PFSK-1 (cell line): ENCODE data around the gene DOK4.

ENCODE experiments used
- FOXP2 ChIP-seq: optimal IDR thresholded peaks from 2 replicates; pipeline ENCODE3; 2011; ENCODE audit warnings: borderline replicate concordance, control low read depth, inconsistent platforms; ENCODE audit not compliant: insufficient read depth; ENCODE audit errors: extremely low read length, extremely low read depth
- POLR2AphosphoS5 ChIP-seq: IDR thresholded peaks from 2 replicates; pipeline ENCODE4 v1.6.1; 2012; ENCODE audit warnings: low read depth, mild to moderate bottlenecking, control low read depth, low read length, moderate library complexity
- REST ChIP-seq, 2 experiments: IDR thresholded peaks; 2 replicates each; pipeline versions ENCODE4 v1.6.1 to v1.8.0; 2011 to 2012; ENCODE audit warnings: low read depth in 2 of 2, low read length in 2 of 2, control low read depth in 1 of 2, inconsistent platforms in 1 of 2, mild to moderate bottlenecking in 1 of 2, moderate library complexity in 1 of 2; ENCODE audit not compliant: insufficient read depth in 1 of 2
- SIN3A ChIP-seq: IDR thresholded peaks from 2 replicates; pipeline ENCODE4 v1.6.1; 2012; ENCODE audit warnings: mild to moderate bottlenecking, low read length, moderate library complexity, borderline replicate concordance; ENCODE audit not compliant: insufficient read depth
- TAF1 ChIP-seq: IDR thresholded peaks from 2 replicates; pipeline ENCODE4 v1.6.1; 2012; ENCODE audit warnings: low read length, control low read depth, borderline replicate concordance; ENCODE audit not compliant: insufficient read depth

Gene DOK4

DNA sequence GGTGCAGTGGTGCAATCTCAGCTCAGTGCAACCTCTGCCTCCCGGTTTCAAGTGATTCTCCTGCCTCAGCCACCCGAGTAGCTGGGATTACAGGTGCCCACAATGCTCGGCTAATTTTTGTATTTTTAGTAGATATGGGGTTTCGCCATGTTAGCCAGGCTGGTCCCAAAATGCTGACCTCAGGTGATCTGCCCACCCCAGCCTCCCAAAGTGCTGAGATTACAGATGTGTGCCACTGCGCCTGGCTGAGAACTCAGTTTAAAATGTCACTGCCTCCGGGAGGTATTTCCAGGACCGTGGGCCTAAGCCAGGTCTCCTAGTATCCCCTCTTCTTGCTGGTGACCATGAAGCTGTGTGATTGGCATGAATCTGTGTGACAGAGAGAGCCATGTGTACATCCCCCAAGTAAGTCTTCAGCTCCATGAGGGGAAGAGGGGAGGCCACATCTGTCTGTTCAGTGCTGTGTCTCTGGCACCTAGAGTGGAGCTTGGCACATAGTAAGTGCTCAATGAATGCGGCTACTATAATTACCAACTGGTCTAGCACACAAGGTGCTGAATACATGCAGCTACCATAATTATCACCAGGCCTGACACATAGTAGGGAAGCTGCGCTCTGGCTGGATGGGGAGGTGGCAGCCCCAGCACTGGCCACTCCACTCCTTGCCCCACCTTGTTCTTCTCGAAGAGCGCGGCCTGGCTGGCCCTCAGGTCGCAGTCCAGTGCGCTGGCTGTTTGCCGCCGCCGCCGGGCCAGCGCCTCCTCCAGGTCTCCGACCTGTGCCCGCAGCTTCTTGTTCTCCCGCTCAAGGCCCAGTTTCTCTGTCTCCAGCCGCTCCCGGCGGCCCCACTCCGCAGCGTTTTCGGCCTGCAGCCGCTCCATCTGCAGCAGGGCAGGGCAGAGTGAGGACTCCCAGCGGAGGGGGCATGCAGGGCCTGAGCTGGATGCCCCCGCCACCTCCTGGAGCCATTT, 31.4 kb upstream of the DOK4 start:
- no peak for TF ChIP-seq SIN3A
- no peak for TF ChIP-seq TAF1
- no peak for TF ChIP-seq POLR2AphosphoS5
- no peak for TF ChIP-seq FOXP2
- TF ChIP-seq REST (IDR thresholded peaks at IDR 0.05; ENCODE audit: insufficient read depth in 1 of 2, low read depth in 2 of 2, low read length in 2 of 2), result no peak

- TF ChIP-seq POLR2AphosphoS5 (no peak), REST (IDR thresholded peaks at IDR 0.05; ENCODE audit: insufficient read depth in 1 of 2, low read depth in 2 of 2, low read length in 2 of 2) (no peak), TAF1 (no peak), FOXP2 (no peak), SIN3A (no peak)
Observed at GRCh38 chr16:57516773-57517172, 30.5 kb upstream of the DOK4 start.

GRCh38 chr16:57516176-57516725, 30.0 kb upstream of the DOK4 start:
- TF ChIP-seq SIN3A (no peak), FOXP2 (no peak), REST (IDR thresholded peaks at IDR 0.05; ENCODE audit: insufficient read depth in 1 of 2, low read depth in 2 of 2, low read length in 2 of 2) (no peak), TAF1 (no peak), POLR2AphosphoS5 (no peak)

DNA sequence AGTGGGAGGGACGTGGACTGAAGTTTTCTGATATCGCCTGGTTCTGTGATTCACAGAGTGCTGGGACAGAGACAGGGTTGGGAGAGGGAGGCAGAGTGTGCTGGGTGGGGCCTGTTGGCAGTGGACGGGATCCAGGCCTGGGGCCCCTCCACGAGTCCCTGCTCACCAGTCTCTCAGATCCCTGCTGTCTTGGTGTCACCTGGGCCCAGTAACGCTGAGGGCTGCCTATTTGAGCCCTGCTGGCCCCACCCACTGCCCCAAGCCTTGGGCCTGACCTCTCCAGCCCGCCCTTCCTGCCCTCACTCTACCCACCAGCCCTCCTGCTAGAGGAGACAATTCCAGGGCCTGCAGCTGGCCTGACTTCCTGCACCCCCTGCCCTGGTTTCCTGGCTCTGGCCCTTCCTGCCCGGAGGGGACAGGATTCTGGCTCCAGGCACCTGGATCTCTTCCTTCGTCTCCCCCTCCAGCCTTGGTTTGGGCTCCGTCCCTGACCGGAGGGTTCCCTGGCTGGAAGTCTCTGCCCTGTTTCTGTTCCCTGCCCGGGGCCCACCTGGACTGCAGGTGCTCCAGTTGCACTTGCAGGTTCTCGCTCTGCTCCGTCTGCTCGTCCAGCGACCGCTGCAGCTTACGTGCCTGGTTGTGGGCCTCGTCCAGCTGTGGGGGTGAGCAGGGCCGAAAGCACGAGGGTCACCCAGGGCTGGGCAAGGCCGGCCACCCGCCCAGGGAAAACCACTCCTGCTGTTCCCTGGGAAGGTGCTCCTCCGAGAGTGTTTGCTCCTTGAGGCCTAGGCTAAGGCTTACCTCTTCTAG, 28.7 kb upstream of the DOK4 start:
- TF ChIP-seq TAF1 (no peak), REST (IDR thresholded peaks at IDR 0.05; ENCODE audit: insufficient read depth in 1 of 2, low read depth in 2 of 2, low read length in 2 of 2) (no peak), POLR2AphosphoS5 (no peak), SIN3A (no peak), FOXP2 (no peak)
